ENCODE results near the gene ENKD1. TPM values are rescaled to one million over a fixed set of nuclear protein-coding genes. Genes with fewer than 3 reads are reported as not detected.

The ENKD1 gene
- total and polyA plus RNA-seq, 2 of the 13 experiments (the other 11 are each of a cell fraction or from before 2014, with no cell fraction given): 10.8 to 20.8 TPM

DNA sequence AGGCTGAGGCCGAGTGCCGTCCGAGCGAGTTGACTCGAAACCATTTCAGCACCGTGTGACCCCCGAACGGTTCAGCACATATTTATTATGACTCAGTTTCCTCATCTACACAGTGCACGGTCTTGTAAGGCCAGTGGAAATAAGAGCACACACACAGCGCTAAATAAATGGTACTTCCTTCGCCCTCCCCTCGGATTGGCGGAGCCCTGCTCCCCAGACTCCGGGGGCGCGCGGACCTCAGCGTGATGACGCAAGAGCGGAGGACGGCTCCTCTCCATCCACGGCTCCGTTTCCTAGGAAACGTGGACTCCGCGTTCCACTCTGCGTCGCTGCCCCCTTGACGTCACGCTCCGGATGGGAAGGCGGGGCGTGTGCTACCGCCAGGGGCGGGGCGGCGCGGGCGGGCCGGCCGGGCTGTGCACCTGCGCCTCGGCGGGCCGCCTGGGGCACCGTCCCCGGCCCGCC is 6.0 kb downstream of the ENKD1 start, which contains the start of gene PARD6A (continued):
- TF ChIP-seq CBX2 (IDR thresholded peaks at IDR 0.05; ENCODE audit: low read depth, low read length) (no peak), CBX2 (CRISPR knock-in tag; IDR thresholded peaks at IDR 0.05; ENCODE audit: low read depth) (no peak), SYNCRIP (IDR thresholded peaks at IDR 0.05; ENCODE audit: insufficient read depth, low read depth, low read length) (no peak), ZFP62 (CRISPR knock-in tag; IDR thresholded peaks at IDR 0.05) (no peak), ZNF788 (CRISPR knock-in tag; IDR thresholded peaks at IDR 0.05; ENCODE audit: borderline replicate concordance) (no peak; the same call in 1 of the 2 replicates), ZNF670 (CRISPR knock-in tag; IDR thresholded peaks at IDR 0.05; ENCODE audit: borderline replicate concordance) (no peak), HOXA9 (CRISPR knock-in tag; IDR thresholded peaks at IDR 0.05; ENCODE audit: borderline replicate concordance) (no peak), SMAD9 (CRISPR knock-in tag; IDR thresholded peaks at IDR 0.05) (no peak), ZFP37 (CRISPR knock-in tag; IDR thresholded peaks at IDR 0.05; ENCODE audit: borderline replicate concordance) (no peak), ZNF558 (CRISPR knock-in tag; IDR thresholded peaks at IDR 0.05; ENCODE audit: borderline replicate concordance) (no peak), POLR2AphosphoS5 (IDR thresholded peaks at IDR 0.05; ENCODE audit: low read depth, low read length) (no peak), THAP11 (CRISPR knock-in tag; IDR thresholded peaks at IDR 0.05) (peak; percentile 87), NFATC3 (CRISPR knock-in tag; IDR thresholded peaks at IDR 0.05) (no peak), TBX2 (CRISPR knock-in tag; IDR thresholded peaks at IDR 0.05; ENCODE audit: borderline replicate concordance) (0 out of 2 replicates have a peak, but pooled peaks have one; percentile 13), SIX1 (CRISPR knock-in tag; IDR thresholded peaks at IDR 0.05; ENCODE audit: borderline replicate concordance) (no peak), YEATS4 (CRISPR knock-in tag; IDR thresholded peaks at IDR 0.05; ENCODE audit: borderline replicate concordance) (no peak), ZNF382 (CRISPR knock-in tag; IDR thresholded peaks at IDR 0.05; ENCODE audit: borderline replicate concordance) (no peak), ZSCAN29 (CRISPR knock-in tag; conservative IDR thresholded peaks at IDR 0.05) (no peak)
- TF ChIP-seq, protein P1, sequence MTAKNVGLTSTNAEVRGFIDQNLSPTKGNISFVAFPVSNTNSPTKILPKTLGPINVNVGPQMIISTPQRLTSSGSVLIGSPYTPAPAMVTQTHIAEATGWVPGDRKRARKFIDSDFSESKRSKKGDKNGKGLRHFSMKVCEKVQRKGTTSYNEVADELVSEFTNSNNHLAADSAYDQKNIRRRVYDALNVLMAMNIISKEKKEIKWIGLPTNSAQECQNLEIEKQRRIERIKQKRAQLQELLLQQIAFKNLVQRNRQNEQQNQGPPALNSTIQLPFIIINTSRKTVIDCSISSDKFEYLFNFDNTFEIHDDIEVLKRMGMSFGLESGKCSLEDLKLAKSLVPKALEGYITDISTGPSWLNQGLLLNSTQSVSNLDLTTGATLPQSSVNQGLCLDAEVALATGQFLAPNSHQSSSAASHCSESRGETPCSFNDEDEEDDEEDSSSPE (CRISPR knock-in tag; IDR thresholded peaks at IDR 0.05): no peak
- TF ChIP-seq, protein P2, sequence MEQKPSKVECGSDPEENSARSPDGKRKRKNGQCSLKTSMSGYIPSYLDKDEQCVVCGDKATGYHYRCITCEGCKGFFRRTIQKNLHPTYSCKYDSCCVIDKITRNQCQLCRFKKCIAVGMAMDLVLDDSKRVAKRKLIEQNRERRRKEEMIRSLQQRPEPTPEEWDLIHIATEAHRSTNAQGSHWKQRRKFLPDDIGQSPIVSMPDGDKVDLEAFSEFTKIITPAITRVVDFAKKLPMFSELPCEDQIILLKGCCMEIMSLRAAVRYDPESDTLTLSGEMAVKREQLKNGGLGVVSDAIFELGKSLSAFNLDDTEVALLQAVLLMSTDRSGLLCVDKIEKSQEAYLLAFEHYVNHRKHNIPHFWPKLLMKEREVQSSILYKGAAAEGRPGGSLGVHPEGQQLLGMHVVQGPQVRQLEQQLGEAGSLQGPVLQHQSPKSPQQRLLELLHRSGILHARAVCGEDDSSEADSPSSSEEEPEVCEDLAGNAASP (CRISPR knock-in tag; IDR thresholded peaks at IDR 0.05; ENCODE audit: borderline replicate concordance): no peak
- TF ChIP-seq, protein P3, sequence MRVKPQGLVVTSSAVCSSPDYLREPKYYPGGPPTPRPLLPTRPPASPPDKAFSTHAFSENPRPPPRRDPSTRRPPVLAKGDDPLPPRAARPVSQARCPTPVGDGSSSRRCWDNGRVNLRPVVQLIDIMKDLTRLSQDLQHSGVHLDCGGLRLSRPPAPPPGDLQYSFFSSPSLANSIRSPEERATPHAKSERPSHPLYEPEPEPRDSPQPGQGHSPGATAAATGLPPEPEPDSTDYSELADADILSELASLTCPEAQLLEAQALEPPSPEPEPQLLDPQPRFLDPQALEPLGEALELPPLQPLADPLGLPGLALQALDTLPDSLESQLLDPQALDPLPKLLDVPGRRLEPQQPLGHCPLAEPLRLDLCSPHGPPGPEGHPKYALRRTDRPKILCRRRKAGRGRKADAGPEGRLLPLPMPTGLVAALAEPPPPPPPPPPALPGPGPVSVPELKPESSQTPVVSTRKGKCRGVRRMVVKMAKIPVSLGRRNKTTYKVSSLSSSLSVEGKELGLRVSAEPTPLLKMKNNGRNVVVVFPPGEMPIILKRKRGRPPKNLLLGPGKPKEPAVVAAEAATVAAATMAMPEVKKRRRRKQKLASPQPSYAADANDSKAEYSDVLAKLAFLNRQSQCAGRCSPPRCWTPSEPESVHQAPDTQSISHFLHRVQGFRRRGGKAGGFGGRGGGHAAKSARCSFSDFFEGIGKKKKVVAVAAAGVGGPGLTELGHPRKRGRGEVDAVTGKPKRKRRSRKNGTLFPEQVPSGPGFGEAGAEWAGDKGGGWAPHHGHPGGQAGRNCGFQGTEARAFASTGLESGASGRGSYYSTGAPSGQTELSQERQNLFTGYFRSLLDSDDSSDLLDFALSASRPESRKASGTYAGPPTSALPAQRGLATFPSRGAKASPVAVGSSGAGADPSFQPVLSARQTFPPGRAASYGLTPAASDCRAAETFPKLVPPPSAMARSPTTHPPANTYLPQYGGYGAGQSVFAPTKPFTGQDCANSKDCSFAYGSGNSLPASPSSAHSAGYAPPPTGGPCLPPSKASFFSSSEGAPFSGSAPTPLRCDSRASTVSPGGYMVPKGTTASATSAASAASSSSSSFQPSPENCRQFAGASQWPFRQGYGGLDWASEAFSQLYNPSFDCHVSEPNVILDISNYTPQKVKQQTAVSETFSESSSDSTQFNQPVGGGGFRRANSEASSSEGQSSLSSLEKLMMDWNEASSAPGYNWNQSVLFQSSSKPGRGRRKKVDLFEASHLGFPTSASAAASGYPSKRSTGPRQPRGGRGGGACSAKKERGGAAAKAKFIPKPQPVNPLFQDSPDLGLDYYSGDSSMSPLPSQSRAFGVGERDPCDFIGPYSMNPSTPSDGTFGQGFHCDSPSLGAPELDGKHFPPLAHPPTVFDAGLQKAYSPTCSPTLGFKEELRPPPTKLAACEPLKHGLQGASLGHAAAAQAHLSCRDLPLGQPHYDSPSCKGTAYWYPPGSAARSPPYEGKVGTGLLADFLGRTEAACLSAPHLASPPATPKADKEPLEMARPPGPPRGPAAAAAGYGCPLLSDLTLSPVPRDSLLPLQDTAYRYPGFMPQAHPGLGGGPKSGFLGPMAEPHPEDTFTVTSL (CRISPR knock-in tag; IDR thresholded peaks at IDR 0.05; ENCODE audit: borderline replicate concordance): no peak

All from HepG2 (cell line).